ENCODE results near the gene FEN1.

FEN1 gene

GRCh38 chr11:61836193-61836592 lies 43.5 kb downstream of the FEN1 start:
- DNase-seq (ENCODE audit: extremely low spot score) = no peak
- ChIA-PET CTCF (interaction anchor here (1.0 to 1.6 kb wide), 3 partner anchors 13 to 39 kb away, joined by 3 to 4 read pairs (median 3); no protein-coding TSS in a partner anchor), POLR2A (no interaction called here)
- no peak for TF ChIP-seq CTCF (IDR thresholded peaks at IDR 0.05; ENCODE audit: control extremely low read depth, extremely low read depth, low read depth, missing control alignments)

GRCh38 chr11:61837411-61838005 lies 44.8 kb downstream of the FEN1 start:
- no peak for TF ChIP-seq CTCF (IDR thresholded peaks at IDR 0.05; ENCODE audit: control extremely low read depth, extremely low read depth, low read depth, missing control alignments)
- ChIA-PET CTCF (interaction anchor here (1.0 to 3.9 kb wide), 3 partner anchors 9 to 40 kb away, joined by 3 to 14 read pairs (median 4); partner anchors contain the start of gene FADS2), POLR2A (no interaction called here)
- DNase-seq (ENCODE audit: extremely low spot score) = no peak

GRCh38 chr11:61838501-61838900 lies 45.8 kb downstream of the FEN1 start:
- ChIA-PET CTCF (interaction anchor here (1.7 to 3.9 kb wide), 2 partner anchors 10 to 109 kb away, joined by 5 to 14 read pairs; partner anchors contain the start of gene FADS2), POLR2A (no interaction called here)
- TF ChIP-seq CTCF (IDR thresholded peaks at IDR 0.05; ENCODE audit: control extremely low read depth, extremely low read depth, low read depth, missing control alignments) = no peak

GRCh38 chr11:61838921-61839320 lies 46.2 kb downstream of the FEN1 start:
- CTCF ChIA-PET = interaction anchor here (1.1 to 3.9 kb wide), 3 partner anchors 10 to 109 kb away, joined by 3 to 14 read pairs (median 5); partner anchors contain the start of gene FADS2
- TF ChIP-seq CTCF (IDR thresholded peaks at IDR 0.05; ENCODE audit: control extremely low read depth, extremely low read depth, low read depth, missing control alignments) = no peak
- POLR2A ChIA-PET = no interaction called here
- no peak for DNase-seq (ENCODE audit: extremely low spot score)

More at GRCh38 chr11:61838501-61838900, 45.8 kb downstream of the FEN1 start:
- no peak for DNase-seq (ENCODE audit: extremely low spot score)

GRCh38 chr11:61839742-61840141 lies 47.0 kb downstream of the FEN1 start:
- ChIA-PET CTCF (interaction anchor here (1.0 to 3.9 kb wide), 6 partner anchors 9 to 108 kb away, joined by 3 to 14 read pairs (median 6); partner anchors contain the start of gene FADS2), POLR2A (no interaction called here)
- no peak for TF ChIP-seq CTCF (IDR thresholded peaks at IDR 0.05; ENCODE audit: control extremely low read depth, extremely low read depth, low read depth, missing control alignments)
- DNase-seq (ENCODE audit: extremely low spot score) = no peak

- TF ChIP-seq CTCF (IDR thresholded peaks at IDR 0.05; ENCODE audit: control extremely low read depth, extremely low read depth, low read depth, missing control alignments) = no peak
- CTCF ChIA-PET = interaction anchor here (1.0 to 3.9 kb wide), 6 partner anchors 10 to 267 kb away, joined by 3 to 14 read pairs (median 6); partner anchors contain the start of gene FADS2
- DNase-seq (ENCODE audit: extremely low spot score) = no peak
- POLR2A ChIA-PET = no interaction called here
These were observed 47.7 kb downstream of the FEN1 start for GRCh38 chr11:61840371-61840770.

Data from GM10248 (cell line).